NK-92 (cell line): ENCODE results near the gene PRAMEF2.
"Not testable (repeated sequence)": the region's sequence is repeated elsewhere in the genome, so short reads cannot be mapped to it uniquely, and the experiment has no call there.

Source experiments
- DNase-seq: peaks from one replicate; lab custom pipeline; 2025; ENCODE audit not compliant: unreplicated experiment; lab: John Stamatoyannopoulos, UW

Gene PRAMEF2, protein sequence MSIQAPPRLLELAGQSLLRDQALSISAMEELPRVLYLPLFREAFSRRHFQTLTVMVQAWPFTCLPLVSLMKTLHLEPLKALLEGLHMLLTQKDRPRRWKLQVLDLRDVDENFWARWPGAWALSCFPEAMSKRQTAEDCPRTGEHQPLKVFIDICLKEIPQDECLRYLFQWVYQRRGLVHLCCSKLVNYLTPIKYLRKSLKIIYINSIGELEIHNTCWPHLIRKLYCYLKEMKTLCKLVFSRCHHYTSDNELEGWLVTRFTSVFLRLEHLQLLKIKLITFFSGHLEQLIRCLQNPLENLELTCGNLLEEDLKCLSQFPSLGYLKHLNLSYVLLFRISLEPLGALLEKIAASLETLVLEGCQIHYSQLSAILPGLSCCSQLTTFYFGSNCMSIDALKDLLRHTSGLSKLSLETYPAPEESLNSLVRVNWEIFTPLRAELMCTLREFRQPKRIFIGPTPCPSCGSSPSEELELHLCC

DNA sequence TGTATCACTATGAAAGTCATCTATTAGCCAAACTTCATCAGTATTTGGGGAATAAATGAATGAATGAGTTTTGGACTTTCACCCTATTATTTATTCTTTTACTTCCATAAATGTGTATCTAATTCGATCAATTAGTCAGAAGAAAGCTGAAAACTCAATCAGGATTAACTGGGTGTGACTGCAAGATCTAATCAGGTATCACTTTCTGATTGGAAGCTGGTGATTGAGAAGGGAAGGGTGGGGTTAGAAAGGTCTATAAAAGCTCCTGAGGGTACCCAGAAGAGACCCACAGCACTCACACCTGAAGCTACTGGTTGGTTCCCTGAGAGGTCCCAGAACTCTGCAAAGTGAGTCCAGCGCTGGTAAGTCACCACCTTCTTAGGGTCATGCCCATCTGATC is at the start of gene PRAMEF2:
Gene PRAMEF2, plus strand, starts transcription at position 301 of the 400 bp plus-strand sequence. CDS start 1,924 bp downstream, outside the sequence.
- DNase-seq, result not testable (repeated sequence)

DNA sequence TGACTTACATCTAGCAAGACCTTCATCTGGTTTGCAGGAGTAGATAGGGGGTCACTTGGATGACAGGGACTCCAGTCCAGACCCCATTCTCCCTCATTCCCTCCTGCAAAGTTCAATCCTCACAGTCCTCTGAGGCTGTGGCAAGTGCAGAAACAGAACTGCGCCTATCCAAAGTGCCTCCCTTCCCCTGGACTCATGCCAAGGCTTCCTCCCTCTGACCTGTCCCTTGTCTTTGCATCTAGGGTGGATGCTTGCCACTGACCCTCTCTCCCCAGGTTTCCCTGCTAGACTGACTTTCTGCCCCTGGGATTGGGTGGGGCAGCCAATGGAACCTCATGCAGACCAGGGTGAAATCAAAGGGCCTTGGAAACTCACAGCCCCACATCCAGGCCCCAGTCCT is 47.0 kb upstream of the PRAMEF2 start:
- DNase-seq, result no peak

DNA sequence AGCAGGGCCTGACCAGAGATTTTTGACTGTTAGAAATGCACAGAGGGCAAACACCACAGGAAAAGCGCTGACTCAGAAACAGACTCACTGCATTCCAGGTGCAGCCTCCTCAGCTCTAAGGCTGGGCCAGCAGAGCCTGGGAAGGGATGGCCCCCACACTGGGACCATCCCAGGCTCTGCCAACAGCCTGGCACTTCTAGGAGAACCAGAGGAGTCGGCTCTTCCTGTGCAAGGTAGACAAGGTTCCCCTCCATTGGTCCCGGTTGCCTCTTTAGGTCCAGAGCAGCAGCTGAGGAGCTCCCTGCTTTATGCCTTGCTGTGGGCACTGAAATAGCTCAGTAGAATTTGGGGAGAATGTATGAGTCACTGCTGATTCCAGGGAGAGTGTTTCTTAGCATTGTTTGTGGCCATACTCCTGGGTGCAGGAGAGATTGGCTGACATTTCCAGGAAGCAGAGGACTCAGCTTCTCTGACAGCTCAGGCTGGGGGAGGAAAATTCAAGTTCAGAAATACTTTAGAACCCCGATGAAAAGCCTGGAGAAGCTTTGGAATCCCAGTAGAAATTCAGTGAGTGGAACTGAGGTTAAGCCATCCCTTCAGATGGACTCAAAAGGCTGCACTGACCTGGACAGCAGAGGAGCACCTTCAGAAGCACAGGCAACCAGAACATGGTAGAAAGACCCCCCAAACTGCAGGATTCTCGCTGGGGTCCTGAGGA is 46.0 kb upstream of the PRAMEF2 start:
- no peak for DNase-seq

DNA sequence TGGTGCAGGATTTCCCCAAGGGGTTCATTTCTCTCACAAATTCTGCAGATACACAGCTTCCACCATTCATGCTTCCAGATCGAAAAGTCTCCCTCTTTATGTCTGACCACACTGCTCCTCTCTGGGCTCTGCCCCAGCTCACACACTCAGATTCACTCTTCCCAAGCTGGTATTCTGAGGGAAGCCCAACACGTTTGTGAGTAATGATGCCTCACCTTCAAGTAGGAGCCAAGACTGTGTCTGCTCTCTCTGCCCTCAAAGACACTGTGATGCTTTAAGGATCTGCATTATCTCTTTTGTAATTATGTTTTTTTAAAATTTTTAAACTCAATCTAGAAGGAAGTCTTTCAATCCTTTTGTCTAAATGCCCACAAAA is 45.5 kb upstream of the PRAMEF2 start:
- no peak for DNase-seq

DNA sequence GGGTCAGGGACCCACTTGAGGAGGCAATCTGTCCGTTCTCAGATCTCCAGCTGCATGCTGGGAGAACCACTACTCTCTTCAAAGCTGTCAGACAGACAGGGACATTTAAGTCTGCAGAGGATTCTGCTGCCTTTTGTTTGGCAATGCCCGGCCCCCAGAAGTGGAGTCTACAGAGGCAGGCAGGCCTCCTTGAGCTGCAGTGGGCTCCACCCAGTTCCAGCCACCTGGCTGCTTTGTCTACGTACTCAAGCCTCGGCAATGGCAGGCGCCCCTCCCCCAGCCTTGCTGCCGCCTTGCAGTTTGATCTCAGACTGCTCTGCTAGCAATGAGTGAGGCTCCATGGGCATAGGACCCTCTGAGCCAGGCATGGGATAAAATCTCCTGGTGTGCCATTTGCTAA is 37.8 kb upstream of the PRAMEF2 start:
- DNase-seq, result not testable (repeated sequence)

DNA sequence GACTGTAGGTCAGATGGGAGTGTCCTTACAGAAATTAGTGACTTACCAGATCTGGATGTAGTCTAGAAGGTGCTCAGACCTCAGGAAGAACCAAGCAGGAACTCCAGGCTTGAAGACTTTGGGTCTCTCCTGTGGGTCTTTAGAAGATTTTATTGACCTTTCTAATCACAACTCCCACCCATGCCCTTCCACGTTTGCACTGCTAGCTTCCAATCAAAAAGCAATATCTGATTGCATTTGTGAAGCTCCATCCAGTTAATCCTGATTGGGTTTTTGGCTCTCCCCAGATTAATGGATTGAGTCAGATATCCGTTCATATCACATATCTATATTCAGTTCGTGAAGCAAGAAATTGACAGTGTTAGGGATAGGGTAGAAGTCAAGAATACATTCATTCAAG is 25.6 kb upstream of the PRAMEF2 start, which contains the start of gene PRAMEF11:
Gene PRAMEF11, minus strand, starts transcription at position 101 of the 400 bp plus-strand sequence. CDS start 2,621 bp downstream, outside the sequence.
- DNase-seq, result not testable (repeated sequence)

DNA sequence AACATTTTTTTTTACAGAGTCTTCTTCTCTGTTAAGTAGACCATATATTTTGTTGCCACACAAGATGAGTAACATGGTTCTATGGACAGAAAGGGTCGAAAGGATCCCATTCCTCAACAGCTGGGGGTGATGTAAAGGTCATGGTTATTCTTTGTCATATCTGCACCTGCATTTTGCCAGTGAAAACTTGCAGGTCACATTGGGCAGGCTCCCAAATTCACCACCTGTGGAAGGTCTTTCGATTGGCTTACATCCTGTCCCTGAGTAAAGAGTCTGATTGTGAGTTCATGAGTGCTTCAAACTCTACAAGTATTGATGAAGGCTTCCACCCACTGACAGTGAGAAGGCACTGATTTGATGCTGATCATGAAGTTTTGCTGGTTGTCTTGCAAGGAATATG is 23.6 kb upstream of the PRAMEF2 start:
- not testable (repeated sequence) for DNase-seq

DNA sequence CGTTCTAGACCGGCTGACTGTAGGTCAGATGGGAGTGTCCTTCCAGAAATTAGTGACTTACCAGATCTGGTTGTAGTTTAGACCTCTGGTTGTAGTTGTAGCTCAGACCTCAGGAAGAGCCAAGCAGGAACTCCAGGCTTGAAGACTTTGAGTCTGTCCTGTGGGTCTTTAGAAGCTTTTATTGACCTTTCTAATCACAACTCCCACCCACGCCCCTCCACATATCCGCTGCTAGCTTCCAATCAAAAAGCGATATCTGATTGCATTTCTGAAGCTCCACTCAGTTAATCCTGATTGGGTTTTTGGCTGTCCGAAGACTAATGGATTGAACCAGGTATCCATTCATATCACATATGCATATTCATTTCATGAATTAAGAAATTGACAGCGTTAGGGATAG is 8.3 kb upstream of the PRAMEF2 start, which contains the start of gene HNRNPCL1:
Gene HNRNPCL1, minus strand, starts transcription at position 101 of the 400 bp plus-strand sequence. CDS start 431 bp downstream, outside the sequence.
- not testable (repeated sequence) for DNase-seq

DNA sequence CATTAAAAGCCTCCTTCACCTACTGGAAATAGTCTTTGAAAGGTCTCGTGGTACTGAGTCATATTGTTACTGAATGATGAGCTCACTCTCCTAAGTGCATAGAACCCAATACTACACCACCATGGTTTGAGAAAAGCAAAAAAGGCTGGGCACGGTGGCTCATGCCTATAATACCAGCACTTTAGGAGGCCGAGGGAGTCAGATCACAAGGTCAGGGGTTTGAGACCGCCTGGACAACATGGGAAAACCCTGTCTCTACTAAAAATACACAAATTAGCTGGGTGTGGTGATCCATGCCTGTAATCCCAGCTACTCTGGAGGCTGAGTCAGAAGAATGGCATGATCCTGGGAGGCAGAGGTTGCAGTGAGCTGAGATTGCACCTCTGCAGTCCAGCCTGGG is 5.1 kb upstream of the PRAMEF2 start:
- no peak for DNase-seq

DNA sequence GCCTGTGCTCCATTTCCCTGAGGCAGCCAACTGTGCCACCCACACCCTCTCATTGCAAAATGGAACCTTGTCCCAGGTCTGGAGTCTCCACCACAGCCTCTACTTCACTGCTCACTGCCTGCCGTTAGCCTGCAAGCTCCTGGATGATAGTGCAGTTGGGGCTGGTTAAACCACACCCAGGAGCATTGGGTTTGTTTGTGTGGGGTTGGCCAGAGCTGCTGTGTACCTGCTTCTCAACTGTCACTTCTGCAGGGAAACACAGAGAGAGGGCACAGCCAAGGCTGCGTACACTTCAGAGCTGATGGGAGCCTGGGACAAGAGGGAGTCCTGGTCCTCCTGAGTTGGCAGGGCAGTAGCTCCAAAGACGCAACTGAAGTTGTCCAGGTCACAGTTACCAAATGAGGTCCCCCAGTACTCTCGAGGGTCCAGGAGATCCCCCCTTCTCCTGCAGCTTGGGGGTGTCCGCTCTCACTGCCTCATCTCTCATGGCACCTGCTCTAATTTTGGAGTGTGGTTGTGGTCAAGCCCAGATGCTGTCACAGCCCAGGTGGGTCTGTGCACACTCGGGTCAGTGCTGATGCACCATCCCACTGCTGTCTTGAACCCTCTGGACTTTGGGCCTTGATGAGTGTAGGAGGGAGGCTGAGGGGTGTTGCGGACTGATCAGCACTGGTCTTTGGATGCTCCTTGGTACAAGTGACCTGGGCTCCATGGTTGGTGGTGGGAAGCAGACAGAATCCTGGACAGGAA is 6.4 kb downstream of the PRAMEF2 start:
- not testable (repeated sequence) for DNase-seq

DNA sequence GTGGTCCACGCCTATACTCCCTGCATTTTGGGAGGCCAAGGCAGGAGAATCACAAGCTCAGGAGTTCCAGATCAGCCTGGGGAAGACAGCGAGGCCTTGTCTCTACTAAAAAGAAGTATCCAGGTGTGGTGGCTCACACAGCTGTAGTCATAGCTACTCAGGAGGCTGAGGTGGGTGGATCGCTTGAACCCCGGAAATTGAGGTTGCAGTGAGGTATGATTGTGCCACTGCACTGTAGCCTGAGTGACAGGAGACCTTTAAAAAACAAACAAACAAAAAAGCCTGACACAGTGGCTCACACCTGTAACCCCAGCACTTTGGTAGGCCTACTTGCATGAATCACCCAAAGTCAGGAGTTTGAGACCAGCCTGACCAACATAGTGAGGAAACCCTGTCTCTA is 21.6 kb downstream of the PRAMEF2 start:
- DNase-seq, result not testable (repeated sequence)

DNA sequence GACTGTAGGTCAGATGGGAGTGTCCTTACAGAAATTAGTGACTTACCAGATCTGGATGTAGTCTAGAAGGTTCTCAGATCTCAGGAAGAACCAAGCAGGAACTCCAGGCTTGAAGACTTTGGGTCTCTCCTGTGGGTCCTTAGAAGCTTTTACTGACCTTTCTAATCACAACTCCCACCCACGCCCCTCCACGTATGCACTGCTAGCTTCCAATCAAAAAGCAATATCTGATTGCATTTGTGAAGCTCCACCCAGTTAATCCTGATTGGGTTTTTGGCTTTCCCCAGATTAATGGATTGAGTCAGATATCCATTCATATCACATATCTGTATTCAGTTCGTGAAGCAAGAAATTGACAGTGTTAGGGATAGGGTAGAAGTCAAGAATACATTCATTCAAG is 29.2 kb downstream of the PRAMEF2 start, which contains the start of gene PRAMEF4:
Gene PRAMEF4, minus strand, starts transcription at position 101 of the 400 bp plus-strand sequence. CDS start 2,807 bp downstream, outside the sequence.
- not testable (repeated sequence) for DNase-seq

DNA sequence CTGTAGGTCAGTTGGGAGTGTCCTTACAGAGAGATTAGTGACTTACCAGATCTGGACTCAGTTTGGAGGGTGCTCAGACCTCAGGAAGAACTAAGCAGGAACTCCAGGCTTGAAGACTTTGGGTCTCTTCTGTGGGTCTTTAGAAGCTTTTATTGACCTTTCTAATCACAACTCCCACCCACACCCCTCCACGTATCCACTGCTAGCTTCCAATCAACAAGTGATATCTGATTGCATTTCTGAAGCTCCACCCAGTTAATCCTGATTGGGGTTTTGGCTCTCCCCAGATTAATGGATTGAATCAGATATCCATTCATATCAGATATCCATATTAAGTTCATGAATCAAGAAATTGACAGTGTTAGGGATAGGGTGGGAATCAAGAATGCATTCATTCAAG is 41.3 kb downstream of the PRAMEF2 start, which contains the start of gene PRAMEF10:
Gene PRAMEF10, minus strand, starts transcription at position 101 of the 400 bp plus-strand sequence. CDS start 2,423 bp downstream, outside the sequence.
- not testable (repeated sequence) for DNase-seq

DNA sequence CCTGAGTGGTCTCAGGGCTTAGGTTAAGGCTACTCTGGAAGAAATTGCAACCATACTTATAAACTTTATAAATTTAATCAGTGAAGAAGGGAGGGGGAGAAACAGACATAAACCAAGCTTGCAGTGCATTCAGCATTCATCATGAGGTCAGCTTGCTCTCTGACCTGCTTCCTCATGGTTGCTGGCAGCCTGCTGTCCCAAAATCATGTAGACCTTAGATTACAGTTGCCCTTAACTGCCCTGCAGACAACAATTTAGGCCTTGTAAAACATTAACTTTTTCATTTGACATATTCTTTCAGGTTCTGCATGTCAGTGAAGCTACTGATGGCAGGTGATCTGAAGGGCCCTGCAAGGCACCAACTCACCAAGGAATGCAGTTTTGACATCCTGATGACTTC is 42.3 kb downstream of the PRAMEF2 start:
- not testable (repeated sequence) for DNase-seq

DNA sequence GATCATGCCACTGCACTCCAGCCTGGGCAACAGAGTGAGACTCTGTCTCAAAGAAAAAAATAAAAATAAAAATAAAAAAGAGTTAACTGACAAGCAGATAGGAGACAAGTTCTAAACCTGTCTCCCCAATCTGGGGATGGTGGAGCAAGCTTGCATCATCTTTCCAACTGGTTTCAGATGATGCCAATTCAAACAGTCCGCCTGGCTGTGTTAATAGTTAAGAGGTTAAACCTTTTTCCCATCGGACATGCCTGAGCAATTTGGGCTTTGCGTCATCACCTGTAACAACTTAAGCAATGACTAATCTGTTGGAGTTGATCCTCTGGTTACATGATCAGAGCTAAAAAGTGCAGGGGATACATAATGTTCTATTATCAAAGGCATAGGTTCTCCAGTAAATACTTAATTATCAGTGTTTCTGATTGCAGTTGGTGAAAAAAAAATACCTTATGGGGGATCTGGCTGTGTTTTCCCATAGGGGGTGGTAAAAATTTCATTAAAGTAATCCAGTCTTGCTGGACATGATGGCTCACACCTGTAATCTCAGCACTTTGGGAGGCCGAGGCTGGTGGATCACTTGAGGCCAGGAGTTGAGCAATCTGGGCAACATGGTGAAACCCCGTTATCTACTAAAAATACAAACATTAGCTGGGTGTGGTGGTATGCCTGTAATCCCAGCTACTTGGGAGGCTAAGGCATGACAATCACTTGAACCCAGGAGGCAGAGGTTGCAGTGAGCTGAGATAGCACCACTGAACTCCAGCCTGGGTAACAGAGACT is 47.1 kb downstream of the PRAMEF2 start:
- DNase-seq, result not testable (repeated sequence)
